HG03280 (cell line): ENCODE results near the gene CMTM7.

Source experiments
- ATAC-seq: cut with Tn5 transposase; IDR thresholded peaks from one replicate; pipeline ENCODE4 v1.9.1; 2021; ENCODE audit warnings: mild to moderate bottlenecking, moderate library complexity; ENCODE audit not compliant: unreplicated experiment

Gene CMTM7, protein sequence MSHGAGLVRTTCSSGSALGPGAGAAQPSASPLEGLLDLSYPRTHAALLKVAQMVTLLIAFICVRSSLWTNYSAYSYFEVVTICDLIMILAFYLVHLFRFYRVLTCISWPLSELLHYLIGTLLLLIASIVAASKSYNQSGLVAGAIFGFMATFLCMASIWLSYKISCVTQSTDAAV

DNA sequence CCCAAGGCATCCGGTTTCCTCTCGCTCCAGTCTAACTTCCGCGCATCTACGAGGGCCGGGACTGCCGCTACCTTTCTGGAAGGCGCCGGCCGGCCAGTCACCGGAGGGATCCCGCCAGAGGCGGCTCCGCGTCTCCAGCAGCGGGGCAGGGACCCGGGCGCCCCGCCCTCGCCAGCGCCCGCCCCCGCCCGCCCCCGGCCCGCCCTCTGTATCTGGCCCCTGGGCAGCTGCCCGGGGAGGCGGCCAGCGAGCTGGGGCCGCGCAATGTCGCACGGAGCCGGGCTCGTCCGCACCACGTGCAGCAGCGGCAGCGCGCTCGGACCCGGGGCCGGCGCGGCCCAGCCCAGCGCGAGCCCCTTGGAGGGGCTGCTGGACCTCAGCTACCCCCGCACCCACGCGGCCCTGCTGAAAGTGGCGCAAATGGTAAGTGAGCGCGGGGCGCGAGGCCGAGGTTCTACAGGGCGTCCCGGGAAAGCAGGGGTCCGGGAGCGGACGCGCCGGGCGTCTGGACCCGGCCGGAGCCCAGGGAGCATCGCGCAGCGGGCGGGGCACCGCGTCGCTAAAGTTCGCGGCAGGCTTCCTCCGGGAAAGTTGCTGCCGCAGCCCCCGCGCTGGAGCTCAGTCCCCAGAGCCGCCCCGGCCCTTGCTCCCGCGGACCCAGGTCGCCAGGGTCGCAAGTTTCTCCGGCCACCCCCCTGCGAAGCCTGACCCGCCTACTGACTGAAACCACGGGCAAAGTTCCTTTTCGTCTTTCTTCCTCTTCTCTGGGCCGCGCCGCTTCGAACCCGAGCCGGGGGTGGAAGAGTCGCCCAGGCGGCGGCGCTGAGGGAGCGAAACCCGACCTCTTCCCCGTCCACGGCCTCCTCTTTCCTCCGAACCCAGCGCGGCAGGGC lies at the start of gene CMTM7:
CMTM7 (plus strand) TSS at position 211 of the 893 bp plus-strand sequence; CDS start at position 265, 54 bp downstream.
- ATAC-seq = no peak

DNA sequence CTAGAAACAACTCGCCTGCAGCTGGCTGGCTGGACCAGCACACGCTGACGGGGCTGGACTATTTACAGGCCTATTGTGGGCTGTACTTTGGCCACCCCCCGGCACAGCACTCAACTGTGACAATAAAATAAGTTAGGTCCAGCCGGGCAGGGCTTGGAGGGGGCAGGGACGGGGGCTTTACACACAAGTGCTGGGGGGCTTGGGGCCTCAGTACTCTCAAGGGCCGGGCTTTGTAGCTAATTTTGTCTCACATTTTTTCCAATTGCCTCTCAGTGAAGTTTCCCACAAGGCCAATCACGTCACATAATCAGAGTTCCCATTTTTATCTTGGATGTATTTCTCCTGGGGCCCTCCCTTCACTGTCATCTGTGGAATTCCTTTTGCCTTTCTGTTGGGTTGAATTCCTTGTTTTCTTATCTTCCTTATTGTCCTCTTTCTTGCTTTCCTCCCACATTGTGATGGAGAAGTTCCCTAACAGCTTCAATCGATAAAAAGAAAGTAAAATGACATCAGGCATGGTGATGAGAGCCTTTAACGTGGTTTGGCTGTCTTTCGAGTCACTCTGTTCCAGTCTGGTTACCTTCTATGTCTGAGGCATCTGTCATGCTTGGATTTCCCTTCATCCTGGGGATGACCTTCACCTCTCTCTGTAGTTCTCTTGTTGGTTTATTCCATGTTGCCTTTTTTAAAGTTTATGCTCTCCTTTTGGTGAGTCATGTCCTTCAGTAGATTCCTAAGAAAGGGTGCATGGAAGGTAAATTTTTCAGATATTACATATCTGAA lies 44.1 kb upstream of the CMTM7 start:
- no peak for ATAC-seq

DNA sequence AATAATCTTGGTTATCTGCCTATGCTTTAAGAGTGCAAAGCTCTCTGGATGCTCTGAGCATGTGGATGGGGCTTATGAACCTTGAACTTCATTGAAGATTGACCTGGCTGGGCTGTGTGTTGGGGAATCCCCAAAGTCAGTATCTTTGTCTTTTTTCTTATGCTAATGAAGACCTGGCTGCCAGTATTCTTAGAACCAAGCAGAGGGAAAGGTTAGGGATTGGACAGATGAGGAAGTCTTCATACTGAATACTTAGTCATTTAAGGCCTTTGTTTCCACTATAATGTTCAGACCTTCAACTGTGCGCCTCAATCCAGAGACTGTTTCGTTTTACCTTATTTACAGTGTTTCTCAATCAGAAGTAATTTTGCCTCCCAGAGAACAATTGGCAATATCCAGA lies 42.5 kb upstream of the CMTM7 start:
- no peak for ATAC-seq

- ATAC-seq = no peak
These were observed 39.1 kb upstream of the CMTM7 start for GRCh38 chr3:32352563-32352962.

DNA sequence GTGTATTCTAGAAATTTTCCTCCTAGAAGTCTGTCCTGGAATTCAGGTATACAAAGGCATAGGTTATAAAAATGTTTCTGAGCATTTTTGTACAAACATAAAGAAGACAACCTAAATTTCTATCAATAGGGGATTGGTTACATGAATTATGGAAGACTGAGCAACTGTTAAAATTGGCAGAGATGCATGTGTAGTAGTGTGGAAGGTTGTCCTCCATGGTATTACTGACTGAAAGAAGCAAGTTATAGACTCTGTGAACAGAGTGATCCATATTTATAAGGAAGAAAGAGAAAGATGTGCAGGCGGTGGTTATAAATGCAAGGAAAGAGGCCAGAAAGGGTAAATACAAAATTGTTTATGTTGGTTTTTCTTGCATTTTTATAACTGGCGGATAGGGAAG lies 38.3 kb upstream of the CMTM7 start:
- ATAC-seq = no peak

DNA sequence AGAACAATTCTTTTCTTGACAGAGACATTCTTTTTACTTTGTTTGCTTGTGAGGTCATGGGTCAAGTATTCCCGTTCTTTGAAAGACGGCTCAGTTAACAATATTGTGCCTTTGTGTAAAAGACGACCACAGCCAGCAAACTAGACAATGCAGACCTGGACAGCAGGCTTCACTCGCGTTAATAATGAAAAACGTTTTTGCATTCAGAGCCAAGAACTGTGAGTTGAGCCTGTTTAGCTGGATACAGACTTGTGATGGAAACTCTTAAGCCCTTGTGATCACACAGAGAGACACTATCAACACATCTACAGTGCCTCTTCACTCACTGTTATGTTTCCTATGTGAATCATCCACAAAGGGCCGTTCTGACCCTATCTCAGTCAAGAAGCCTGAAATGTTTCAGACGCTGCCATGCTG lies 37.3 kb upstream of the CMTM7 start:
- no peak for ATAC-seq

DNA sequence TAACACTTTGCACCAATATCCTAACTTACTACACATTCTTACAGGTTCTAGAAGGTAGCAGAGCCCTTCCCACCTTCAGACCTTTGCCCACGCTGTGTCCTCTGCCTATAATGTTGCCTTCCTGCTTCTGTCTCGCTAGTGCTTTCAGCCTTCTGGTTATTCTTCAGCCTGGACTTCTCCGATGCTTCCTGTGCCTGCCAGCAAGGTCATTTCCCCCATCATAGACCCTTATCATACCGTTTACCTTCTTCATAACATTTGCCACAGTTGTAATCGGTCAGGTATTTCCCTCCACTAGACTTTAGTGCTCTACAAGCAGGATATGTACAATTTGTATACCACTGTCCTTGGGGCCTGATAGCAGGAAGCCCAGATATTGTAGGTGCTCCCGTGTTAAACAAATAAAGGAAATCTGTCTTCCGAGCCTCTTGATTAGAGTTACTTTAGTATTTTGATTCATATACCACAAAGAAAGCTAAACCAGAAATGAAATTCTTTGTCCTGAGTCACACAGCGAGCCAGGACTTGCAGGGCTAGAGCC lies 35.8 kb upstream of the CMTM7 start:
- ATAC-seq = no peak

DNA sequence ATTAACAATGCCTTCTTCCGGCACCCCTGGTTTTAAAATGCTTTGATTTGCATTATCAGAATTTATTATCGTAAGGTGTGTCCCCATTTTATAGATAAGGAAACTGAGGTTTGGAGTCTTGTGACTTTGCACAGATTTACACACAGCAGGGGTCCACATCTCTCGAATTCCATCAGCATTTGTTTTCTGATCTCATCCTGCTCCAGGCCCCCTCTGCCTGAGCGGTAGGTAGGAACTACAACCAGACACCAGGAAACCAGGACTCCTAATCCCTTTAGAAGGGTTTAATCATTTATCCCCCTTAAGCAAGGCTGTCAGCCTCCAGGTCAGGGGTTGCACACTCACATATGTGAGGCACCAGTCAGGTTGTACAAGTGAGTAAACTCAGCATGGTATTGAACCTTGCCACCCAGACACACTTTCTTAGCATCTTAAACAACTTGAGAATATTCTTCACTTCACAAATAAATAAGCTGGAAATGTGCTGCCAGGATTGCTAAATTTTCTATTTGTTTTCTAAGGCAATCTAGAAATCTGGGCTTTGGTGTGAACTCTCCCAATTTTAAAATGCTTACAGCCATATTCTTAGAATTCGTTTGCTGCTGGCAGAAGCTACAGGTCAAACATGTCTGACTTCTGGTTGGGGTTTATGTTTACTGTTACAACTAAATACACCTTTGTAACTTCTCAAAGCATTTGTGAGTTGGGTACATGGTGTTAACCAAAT lies 31.7 kb upstream of the CMTM7 start:
- ATAC-seq = no peak

DNA sequence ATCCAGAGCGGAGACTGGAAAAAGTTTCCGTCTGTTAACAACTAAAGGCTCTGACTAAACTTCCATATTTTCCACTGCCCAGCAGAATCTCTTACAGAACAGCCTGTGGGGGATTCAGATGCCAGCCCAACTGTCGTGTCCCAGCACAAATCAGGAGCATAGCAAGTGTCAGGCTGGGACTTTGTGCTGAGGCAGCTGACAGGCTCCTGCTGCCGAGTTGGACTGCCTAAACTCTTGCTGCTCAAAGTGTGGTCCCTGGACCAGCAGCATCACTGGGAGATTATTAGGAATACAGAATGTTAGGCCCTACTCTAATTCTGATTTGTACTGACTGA lies 31.2 kb upstream of the CMTM7 start:
- no peak for ATAC-seq

- peak; percentile 47 for ATAC-seq
These were observed 24.8 kb upstream of the CMTM7 start for GRCh38 chr3:32366638-32367397.

DNA sequence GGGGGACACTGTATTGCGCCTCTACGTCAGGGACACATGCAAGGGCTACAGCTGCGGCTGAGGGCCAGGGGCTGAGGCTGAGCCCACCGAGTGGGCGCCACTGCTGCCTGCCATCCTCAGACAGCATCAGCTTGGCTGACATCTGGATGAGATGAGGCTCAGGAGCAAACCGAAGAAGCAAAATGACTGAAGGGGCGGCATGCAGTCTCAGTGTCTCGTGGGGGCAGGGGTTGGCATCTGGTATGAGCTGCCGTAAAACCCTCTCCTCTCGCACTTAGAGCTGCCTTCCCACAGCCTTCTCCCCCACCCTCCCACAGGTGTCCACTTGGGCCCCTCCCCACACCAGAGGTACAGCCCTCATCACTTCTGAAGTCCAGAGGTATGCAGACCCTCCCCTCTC lies 24.2 kb upstream of the CMTM7 start:
- no peak for ATAC-seq

DNA sequence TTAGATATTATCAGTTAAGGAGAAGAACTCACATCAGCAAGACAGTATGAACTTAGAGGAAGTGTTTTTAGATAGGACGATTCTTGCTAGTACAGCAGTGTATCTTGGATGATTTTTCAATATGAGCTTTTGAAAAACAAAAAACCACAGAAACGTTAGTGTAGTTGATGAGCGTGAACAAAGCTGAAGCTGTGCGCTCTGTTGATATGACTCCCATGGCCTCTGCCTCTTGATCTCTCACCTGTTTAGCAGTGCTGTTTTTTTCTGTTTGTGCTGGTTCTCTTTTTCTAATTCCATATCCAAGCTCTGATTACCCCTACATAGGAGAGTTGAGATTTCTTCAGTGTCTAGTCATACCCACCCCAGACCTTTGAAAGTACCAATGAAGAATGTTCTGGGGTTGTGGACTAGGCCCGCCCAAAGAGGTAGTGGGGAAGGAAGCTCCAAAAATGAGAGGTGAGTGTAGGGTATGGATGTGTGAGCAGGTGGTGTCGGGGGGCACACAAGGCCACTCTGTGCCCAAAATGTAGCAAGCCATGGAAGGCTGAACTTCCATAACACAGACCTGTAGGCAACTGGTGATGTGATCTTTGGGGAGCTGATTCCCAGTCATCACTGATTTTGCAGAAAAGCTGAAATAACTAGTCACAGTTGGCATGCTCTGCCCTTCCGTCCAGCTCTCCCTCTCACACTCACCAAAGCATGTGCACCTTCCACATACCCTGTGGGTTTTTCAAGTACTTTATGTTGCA lies 20.0 kb upstream of the CMTM7 start:
- no peak for ATAC-seq

GRCh38 chr3:32372213-32372490 lies 19.5 kb upstream of the CMTM7 start:
- no peak for ATAC-seq

GRCh38 chr3:32373276-32373675 lies 18.4 kb upstream of the CMTM7 start:
- ATAC-seq = no peak

GRCh38 chr3:32373844-32374243 lies 17.8 kb upstream of the CMTM7 start:
- no peak for ATAC-seq

GRCh38 chr3:32374788-32375595 lies 16.7 kb upstream of the CMTM7 start:
- peak; percentile 67 for ATAC-seq

- ATAC-seq = no peak
These were observed 16.1 kb upstream of the CMTM7 start for GRCh38 chr3:32375596-32375930.

GRCh38 chr3:32376115-32376514 lies 15.5 kb upstream of the CMTM7 start:
- no peak for ATAC-seq
